Keratinocyte (primary cell): Measurements from ENCODE around the gene EMX1. TPM values are rescaled to one million over a fixed set of nuclear protein-coding genes. Genes with fewer than 3 reads are reported as not detected.
A peak's percentile ranks its signal among the peaks of the same experiment; 100 is the strongest.

Experiments used
- DNase-seq: peaks from one replicate; pipeline ENCODE4 v3.0.0-alpha.2; 2011; ENCODE audit warnings: low read depth, missing footprints, low spot score
- FAIRE-seq: peaks from 2 replicates; lab custom pipeline; 2011; peaks lifted over from hg19 to GRCh38; lab: Jason Lieb, UNC
- H2AFZ ChIP-seq: 2 replicates; pipeline ENCODE4 v1.6.0; 2012; ENCODE audit warnings: low read length, control low read depth, inconsistent platforms; ENCODE audit not compliant: control insufficient read depth
- H3K27ac ChIP-seq: 2 replicates; pipeline ENCODE4 v1.5.1; 2011; ENCODE audit warnings: low read length; ENCODE audit not compliant: control insufficient read depth, insufficient read depth
- H3K27me3 ChIP-seq: 3 replicates; pipeline ENCODE4 v1.6.0; 2011; ENCODE audit warnings: low read length; ENCODE audit not compliant: control insufficient read depth, insufficient read depth; ENCODE audit errors: extremely low read depth
- H3K36me3 ChIP-seq, 2 experiments: 2 replicates in 1 of 2; 3 replicates in 1 of 2; pipeline ENCODE4 v1.5.1; 2011; ENCODE audit warnings: low read length in 2 of 2, mild to moderate bottlenecking in 1 of 2; ENCODE audit not compliant: control insufficient read depth in 2 of 2, insufficient read depth in 2 of 2; ENCODE audit errors: extremely low read depth in 1 of 2
- H3K4me1 ChIP-seq: 3 replicates; pipeline ENCODE4 v1.5.1; 2011; ENCODE audit warnings: low read length; ENCODE audit not compliant: control insufficient read depth, insufficient read depth; ENCODE audit errors: extremely low read depth
- H3K4me2 ChIP-seq: 3 replicates; pipeline ENCODE4 v1.6.0; 2011; ENCODE audit warnings: low read depth, low read length; ENCODE audit not compliant: control insufficient read depth, insufficient read depth; ENCODE audit errors: extremely low read depth
- H3K4me3 ChIP-seq, 3 experiments: fragments of 200-600 bp in 1 of 3; sonication (generic) in 1 of 3; 2 replicates in 2 of 3; 3 replicates in 1 of 3; pipeline ENCODE4 v1.5.1; 2011 to 2016; ENCODE audit warnings: low read length in 3 of 3, mild to moderate bottlenecking in 3 of 3, control low read depth in 2 of 3, inconsistent platforms in 1 of 3, low read depth in 1 of 3, mixed read lengths in 1 of 3, mixed run types in 1 of 3, moderate library complexity in 1 of 3; ENCODE audit not compliant: control insufficient read depth in 2 of 3, insufficient read depth in 2 of 3; ENCODE audit errors: extremely low read depth in 1 of 3
- H3K79me2 ChIP-seq: 2 replicates; pipeline ENCODE4 v1.6.0; 2012; ENCODE audit warnings: low read length; ENCODE audit not compliant: control insufficient read depth, insufficient read depth
- H3K9ac ChIP-seq: 3 replicates; pipeline ENCODE4 v1.6.0; 2011; ENCODE audit warnings: low read length; ENCODE audit not compliant: control insufficient read depth, insufficient read depth; ENCODE audit errors: extremely low read depth
- H3K9me1 ChIP-seq: 3 replicates; pipeline ENCODE4 v1.6.0; 2011; ENCODE audit warnings: low read length; ENCODE audit not compliant: control insufficient read depth, insufficient read depth; ENCODE audit errors: extremely low read depth
- H3K9me3 ChIP-seq: 2 replicates; pipeline ENCODE4 v1.5.1; 2012; ENCODE audit warnings: low read depth, low read length; ENCODE audit not compliant: control insufficient read depth
- H4K20me1 ChIP-seq: 3 replicates; pipeline ENCODE4 v1.6.0; 2011; ENCODE audit warnings: low read length; ENCODE audit not compliant: control insufficient read depth, insufficient read depth; ENCODE audit errors: extremely low read depth
- CTCF ChIP-seq, 3 experiments: IDR thresholded peaks in 1 of 3; conservative IDR thresholded peaks in 1 of 3; optimal IDR thresholded peaks in 1 of 3; 2 replicates in 2 of 3; 3 replicates in 1 of 3; pipeline versions ENCODE3 to v1.5.1; 2011; ENCODE audit warnings: low read length in 3 of 3, mild to moderate bottlenecking in 3 of 3, moderate library complexity in 2 of 3, control low read depth in 1 of 3, inconsistent platforms in 1 of 3; ENCODE audit not compliant: insufficient read depth in 2 of 3; ENCODE audit errors: extremely low read depth in 1 of 3
- EZH2 ChIP-seq: IDR thresholded peaks from one replicate; pipeline ENCODE4 v1.6.1; 2012; ENCODE audit warnings: inconsistent platforms, mild to moderate bottlenecking, low read length, moderate library complexity
- dilution Hi-C: fragments of 300-500 bp; cut with MboI; formaldehyde crosslinking; loops from one replicate; pipeline ENCODE4 v1.7.0; 2020; ENCODE audit warnings: low sequenced_read_pairs; ENCODE audit not compliant: extremely low pct_ligation_motif_present
- polyA plus RNA-seq, 5 experiments: library from polyadenylated mRNA; depleted of rRNA in 3 of 5; stranded (reverse) in 3 of 5; stranded (forward) in 1 of 5; unstranded in 1 of 5; fragments of >200 nt; gene quantifications; 1 replicate in 1 of 5; 2 replicates in 3 of 5; 3 replicates in 1 of 5; pipeline versions ENCODE4 v1.2.1 to v1.2.3, GENCODE V29; 2011 to 2012; ENCODE audit warnings: missing spikeins in 2 of 5, low read depth in 1 of 5, low replicate concordance in 1 of 5

The EMX1 gene
- polyA plus RNA-seq, 1 donor (not counting 4 experiments of a cell fraction or from before 2014, with no cell fraction given), result not detected

GRCh38 chr2:72927619-72928550 lies 10.6 kb downstream of the EMX1 start:
- FAIRE-seq, result no peak
- TF ChIP-seq EZH2 (peak; percentile 19), CTCF (optimal IDR thresholded peaks at IDR 0.05 in 1 of 3, IDR thresholded peaks at IDR 0.05 in 1 of 3, conservative IDR thresholded peaks at IDR 0.05 in 1 of 3; ENCODE audit: extremely low read depth in 1 of 3, insufficient read depth in 2 of 3, low read length in 3 of 3) (no peak)
- H2AFZ ChIP-seq, result no peak overlapping the region

GRCh38 chr2:72929010-72929409 lies 11.7 kb downstream of the EMX1 start:
- no peaks in the 10 kb centered on the region for H3K36me3 ChIP-seq
- no peak overlapping the region for H3K4me2 ChIP-seq
- no peaks in the 10 kb centered on the region for H3K79me2 ChIP-seq
- dilution Hi-C loops, result no loop called here
- FAIRE-seq (no peak), DNase-seq (no peak)
- no peak overlapping the region for H3K9ac ChIP-seq
- H4K20me1 ChIP-seq, result no peaks in the 10 kb centered on the region
- H3K9me3 ChIP-seq, result no peaks in the 10 kb centered on the region
- H3K4me1 ChIP-seq, result peaks cover 11% of the 10 kb centered on the region
- TF ChIP-seq EZH2, result no peak
- TF ChIP-seq CTCF (optimal IDR thresholded peaks at IDR 0.05 in 1 of 3, IDR thresholded peaks at IDR 0.05 in 1 of 3, conservative IDR thresholded peaks at IDR 0.05 in 1 of 3; ENCODE audit: extremely low read depth in 1 of 3, insufficient read depth in 2 of 3, low read length in 3 of 3), result no peak
- peaks cover 57% of the 10 kb centered on the region for H3K27me3 ChIP-seq
- H3K27ac ChIP-seq, result no peak overlapping the region
- no peak overlapping the region for H2AFZ ChIP-seq
- no peaks in the 10 kb centered on the region for H3K9me1 ChIP-seq
- H3K4me3 ChIP-seq, result no peak overlapping the region

More at GRCh38 chr2:72927619-72928550, 10.6 kb downstream of the EMX1 start:
- no peak overlapping the region for H3K27ac ChIP-seq
- H3K79me2 ChIP-seq, result no peaks in the 10 kb centered on the region
- no peak overlapping the region for H3K4me3 ChIP-seq
- no peak for DNase-seq
- dilution Hi-C loops, result no loop called here
- no peak overlapping the region for H3K9ac ChIP-seq
- peaks cover 69% of the 10 kb centered on the region for H3K27me3 ChIP-seq
- peaks cover 11% of the 10 kb centered on the region for H3K4me1 ChIP-seq
- H3K4me2 ChIP-seq, result no peak overlapping the region
- H4K20me1 ChIP-seq, result peaks cover 4% of the 10 kb centered on the region
- no peaks in the 10 kb centered on the region for H3K9me1 ChIP-seq
- H3K36me3 ChIP-seq, result no peaks in the 10 kb centered on the region
- no peaks in the 10 kb centered on the region for H3K9me3 ChIP-seq
